NAMALWA (cell line): ENCODE results near the gene ESR1.
"Not testable (repeated sequence)": the region's sequence is repeated elsewhere in the genome, so short reads cannot be mapped to it uniquely, and the experiment has no call there.

Experiments
- DNase-seq: peaks from one replicate; pipeline ENCODE4 v3.0.0-alpha.2; 2015; ENCODE audit warnings: low spot score

ESR1 gene

GRCh38 chr6:152054441-152054840, 247.0 kb downstream of the ESR1 start:
- DNase-seq: no peak

GRCh38 chr6:152055517-152055916, 248.0 kb downstream of the ESR1 start:
- DNase-seq: no peak

DNA sequence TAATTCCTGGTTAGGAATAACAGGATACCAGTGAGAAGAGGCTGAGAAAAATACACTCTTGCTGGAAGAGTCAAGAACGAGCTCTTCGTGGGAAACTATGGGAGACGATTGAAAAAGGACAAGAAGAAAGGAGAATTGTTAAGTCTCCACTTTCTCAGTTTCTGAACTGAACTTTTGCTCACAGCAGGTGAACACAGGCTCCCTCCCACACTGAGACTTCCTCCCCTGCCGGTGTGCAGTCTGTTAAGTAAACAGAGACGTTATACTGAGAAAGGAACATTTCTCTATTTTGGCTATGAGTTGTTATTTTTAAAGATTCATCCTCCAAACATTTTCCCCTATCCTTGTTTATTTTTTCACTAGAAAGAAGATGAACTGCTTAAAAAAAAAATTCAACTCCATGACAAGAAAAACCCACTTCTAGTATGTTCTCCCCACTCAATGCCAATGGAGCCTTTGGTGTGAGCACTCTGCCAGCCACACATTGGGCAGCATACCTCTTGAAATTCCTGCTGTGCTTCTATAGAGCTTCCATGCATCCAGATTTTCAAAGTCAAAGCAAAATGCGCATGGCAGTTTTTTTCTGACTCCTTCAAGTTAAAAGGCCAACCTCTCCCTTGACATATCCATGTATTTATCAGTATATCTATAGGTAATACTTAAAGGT, 250.5 kb downstream of the ESR1 start:
- DNase-seq: no peak

DNA sequence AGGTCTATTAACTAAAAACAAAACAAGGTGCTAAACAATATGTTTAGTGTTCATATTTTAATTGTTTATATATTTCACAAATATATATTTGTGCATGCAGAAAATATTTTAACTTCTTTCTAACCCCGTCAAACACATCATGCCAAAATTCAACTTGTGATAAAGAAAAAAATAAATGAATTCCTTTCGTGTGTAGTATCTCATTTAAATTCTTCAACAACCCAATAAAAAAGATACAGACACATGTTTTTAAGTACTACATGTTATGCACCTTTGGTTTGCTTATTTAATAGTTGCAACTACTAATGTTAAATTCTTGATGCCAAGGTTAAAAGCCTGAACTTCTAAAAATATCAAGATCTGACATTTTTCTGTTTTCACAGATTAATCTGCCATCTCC, 252.4 kb downstream of the ESR1 start:
- DNase-seq: no peak

GRCh38 chr6:152062476-152062875, 255.0 kb downstream of the ESR1 start:
- DNase-seq: no peak

DNA sequence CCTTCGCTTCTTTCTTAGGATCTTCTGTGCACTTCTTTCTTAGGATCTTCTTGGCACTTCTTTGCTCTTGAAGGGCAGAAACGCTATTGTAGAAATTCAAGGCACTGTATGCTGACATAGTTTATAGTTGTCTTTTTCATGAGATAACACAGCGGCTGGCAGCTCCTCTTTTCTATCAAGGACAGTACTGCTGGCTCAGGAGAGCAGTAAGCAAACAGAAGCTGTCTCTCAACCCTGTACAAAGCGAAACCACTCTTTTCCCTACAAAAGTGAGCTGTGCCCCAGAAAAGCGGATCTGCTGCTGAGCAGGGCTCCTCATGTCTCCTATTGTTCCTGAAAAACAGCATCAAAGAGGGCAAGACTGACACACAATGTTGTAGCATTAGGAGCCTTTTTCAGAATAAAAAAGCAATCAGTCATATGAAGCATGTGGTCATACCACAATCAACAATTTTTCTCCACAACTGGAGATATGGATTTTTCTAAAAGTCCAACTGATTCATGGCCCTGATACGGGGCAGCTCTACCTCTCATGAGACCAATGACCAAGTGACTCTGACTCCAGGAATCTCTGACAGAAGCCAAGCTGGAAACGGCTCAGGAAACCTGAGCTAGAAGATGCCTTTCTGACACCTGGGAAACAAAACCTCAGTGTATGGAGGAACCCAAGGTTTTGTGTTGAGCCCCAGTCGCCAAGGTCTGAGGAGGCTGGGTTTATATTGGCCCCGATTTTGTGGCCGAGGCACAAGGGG, 255.9 kb downstream of the ESR1 start:
- no peak for DNase-seq

- DNase-seq: no peak
These were observed 261.3 kb downstream of the ESR1 start for GRCh38 chr6:152068622-152069261.

- no peak for DNase-seq
These were observed 263.1 kb downstream of the ESR1 start for GRCh38 chr6:152070556-152070955.

DNA sequence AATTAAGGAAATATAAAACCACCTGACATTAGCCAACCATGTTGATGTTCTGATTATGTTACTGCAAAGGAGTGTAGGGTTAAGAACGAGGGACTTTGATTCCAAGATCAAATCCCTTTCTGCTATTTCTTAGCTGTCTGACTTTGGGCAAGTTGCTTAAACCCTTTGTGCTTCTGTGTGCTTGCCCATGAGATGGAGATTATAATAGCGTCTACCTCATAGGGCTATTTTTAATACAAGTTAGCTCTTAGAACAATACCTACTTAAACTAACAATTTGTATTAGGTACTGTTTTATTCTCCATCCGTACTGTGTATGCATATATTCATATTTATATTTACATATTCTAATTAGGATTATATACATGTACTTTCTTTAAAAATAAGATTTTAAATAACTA, 263.8 kb downstream of the ESR1 start:
- no peak for DNase-seq

GRCh38 chr6:152071843-152072242, 264.4 kb downstream of the ESR1 start:
- DNase-seq: no peak

DNA sequence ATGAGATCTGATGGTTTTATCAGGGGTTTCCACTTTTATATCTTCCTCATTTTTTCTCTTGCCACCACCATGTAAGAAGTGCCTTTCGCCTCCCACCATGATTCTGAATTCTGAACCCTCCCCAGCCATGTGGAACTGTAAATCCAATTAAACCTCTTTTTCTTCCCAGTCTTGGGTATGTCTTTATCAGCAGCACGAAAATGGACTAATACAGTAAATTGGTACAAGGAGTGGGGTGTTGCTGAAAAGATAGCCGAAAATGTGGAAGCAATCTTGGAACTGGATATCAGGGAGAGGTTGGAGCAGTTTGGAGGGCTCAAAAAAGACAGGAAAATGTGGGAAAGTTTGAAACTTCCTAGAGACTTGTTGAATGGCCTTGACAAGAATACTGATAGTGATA, 268.8 kb downstream of the ESR1 start:
- DNase-seq: not testable (repeated sequence)

- DNase-seq: no peak
These were observed 270.5 kb downstream of the ESR1 start for GRCh38 chr6:152078001-152078400.

GRCh38 chr6:152078804-152079203, 271.3 kb downstream of the ESR1 start:
- no peak for DNase-seq

DNA sequence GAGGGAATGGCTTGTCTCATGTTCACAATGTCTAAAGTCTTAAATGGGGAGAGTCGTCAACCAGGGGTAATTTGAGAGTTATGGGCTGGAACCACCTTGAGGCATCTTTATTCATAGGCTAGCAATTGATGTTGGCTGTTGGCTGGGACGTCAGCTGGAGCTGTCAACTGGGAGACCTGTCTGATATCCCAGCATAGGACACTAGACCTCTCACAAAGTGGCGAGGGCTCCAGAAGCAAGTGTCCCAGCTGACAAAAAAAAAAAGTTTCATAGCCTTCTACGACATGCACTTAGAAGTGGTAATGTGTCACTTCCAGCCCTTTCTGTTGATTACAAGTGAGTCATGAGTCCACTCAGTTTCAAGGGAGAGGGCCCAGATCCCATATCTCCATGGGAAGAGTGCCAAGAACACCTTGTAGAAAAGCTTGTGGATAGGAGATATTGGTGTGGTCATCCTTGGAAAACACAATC, 278.0 kb downstream of the ESR1 start:
- DNase-seq: no peak

- no peak for DNase-seq
These were observed 278.9 kb downstream of the ESR1 start for GRCh38 chr6:152086223-152086873.

DNA sequence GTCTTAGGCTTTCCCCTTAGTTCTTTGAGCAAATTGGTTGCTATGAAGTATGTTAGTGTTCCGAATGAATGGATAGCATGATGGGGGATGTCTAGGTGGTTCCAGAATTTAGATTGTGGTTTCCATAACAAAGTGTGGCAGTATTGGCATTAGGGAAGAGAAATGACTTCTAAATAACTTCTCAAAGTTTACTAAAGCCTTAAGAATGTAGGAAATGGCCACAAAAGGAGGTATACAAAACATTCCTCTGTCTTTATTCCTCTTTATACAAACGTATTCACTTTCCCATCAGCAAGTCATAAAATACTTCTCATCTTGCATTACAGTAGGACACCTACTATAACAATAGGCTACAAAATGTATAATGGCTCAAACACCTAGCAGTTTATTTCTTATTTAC, 279.6 kb downstream of the ESR1 start:
- DNase-seq: no peak

DNA sequence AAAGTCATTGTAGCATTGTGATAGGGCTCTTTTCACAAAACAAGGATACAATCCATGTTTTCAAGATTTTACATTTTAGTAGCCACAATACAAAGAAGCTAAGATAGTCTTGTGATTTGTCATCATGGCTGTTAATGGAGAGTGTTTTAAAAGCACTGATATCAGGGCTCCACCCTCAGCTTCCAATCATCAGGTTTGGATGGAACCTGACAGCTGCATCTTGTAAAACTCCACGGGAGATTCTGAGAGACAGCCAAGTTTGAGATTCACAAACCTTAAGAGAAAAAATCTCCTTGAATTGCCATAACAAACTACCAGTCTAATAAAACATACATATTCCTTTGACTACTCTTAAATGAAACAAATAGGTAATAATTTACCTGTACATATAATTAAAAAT, 280.2 kb downstream of the ESR1 start:
- no peak for DNase-seq

DNA sequence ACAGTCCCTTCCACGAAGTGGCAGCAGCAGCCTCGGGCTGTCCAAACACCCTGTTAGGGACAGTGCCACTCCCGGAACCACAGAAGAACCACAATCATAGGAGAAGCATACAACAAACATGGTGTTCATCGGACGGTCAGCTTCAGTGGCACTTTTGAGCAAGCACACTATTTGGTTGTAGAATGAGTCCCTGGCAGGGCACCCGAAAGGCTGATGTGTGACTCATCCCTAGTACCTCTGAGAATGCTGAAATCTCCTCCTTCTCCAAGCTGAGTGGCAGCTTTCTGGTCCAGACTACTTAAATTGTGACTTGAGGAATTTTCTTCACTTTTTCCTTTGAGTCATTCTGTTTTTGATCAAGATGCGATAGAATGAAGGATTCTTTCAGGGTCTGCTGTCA, 282.5 kb downstream of the ESR1 start:
- DNase-seq: no peak

DNA sequence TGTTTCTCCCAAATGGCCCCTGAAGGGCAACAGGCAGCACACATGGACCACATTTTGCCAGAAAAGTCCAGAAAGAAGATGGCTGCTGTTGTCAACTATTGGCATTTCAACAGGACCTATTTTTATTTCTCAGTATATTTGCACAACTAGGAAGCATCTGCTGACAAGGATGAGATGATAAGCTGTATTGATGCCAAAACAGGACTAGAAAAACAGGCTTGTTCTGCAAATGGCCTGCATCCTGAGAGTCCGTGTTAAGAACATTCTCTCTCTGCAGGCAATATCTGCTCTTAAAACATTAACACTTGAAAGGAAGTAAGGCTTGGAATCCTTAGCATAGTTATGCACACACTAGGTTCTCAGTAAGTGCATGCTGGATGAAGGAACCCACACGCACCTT, 283.7 kb downstream of the ESR1 start:
- no peak for DNase-seq

- DNase-seq: no peak
These were observed 284.4 kb downstream of the ESR1 start for GRCh38 chr6:152091851-152092341.

- DNase-seq: no peak
These were observed 286.2 kb downstream of the ESR1 start for GRCh38 chr6:152093711-152094110.

DNA sequence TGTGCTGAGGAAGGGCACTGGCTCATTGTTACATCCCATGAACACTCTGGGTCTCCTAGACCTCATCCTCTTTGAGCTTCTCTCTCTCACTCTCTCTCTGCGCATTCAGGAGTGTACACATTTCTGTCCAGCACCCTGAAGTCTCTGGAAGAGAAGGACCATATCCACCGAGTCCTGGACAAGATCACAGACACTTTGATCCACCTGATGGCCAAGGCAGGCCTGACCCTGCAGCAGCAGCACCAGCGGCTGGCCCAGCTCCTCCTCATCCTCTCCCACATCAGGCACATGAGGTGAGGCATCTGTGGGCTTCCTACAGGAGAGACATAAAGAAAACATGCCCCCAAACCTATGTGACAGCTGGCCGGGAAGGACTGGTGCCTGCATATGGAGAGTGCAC, 286.8 kb downstream of the ESR1 start:
- DNase-seq: no peak
